ENCODE measurements around the gene ATP1A1. TPM values are rescaled to one million over a fixed set of nuclear protein-coding genes. Genes with fewer than 3 reads are reported as not detected.

Gene ATP1A1
- total and polyA plus RNA-seq, 9 of the 15 experiments (the other 6 are each of a cell fraction or from before 2014, with no cell fraction given), result 99.3 to 513 (median 234) TPM

GRCh38 chr1:116326486-116326885 lies 46.6 kb upstream of the ATP1A1 start (continued):
- TF ChIP-seq GMEB1 (CRISPR knock-in tag; IDR thresholded peaks at IDR 0.05), result no peak

- H3K9me1 ChIP-seq (ENCODE audit: control insufficient read depth, insufficient read depth, low read length), result no peaks in the 10 kb centered on the region
- FAIRE-seq (no peak), ATAC-seq (no peak), DNase-seq (ENCODE audit: extremely low read depth in 1 of 4, low spot score in 3 of 4) (no peak)
- no peak overlapping the region for H3K9ac ChIP-seq (ENCODE audit: insufficient read depth in 1 of 2, low read depth in 2 of 2, low read length in 2 of 2)
- H4K20me1 ChIP-seq (replicated peaks; ENCODE audit: control insufficient read depth, insufficient read depth, low read length), result no peaks in the 10 kb centered on the region
- no peaks in the 10 kb centered on the region for H3K79me2 ChIP-seq (ENCODE audit: control insufficient read depth, insufficient read depth, low read length)
- BruUV-seq (replicated peaks), result no TSS peak
- no peak overlapping the region for H3K27ac ChIP-seq (ENCODE audit: extremely low read depth, low read depth, low read length)
- TF ChIP-seq ZBTB9 (CRISPR knock-in tag; IDR thresholded peaks at IDR 0.05) (no peak), BMI1 (IDR thresholded peaks at IDR 0.05; ENCODE audit: low read length) (no peak), MLX (CRISPR knock-in tag; conservative IDR thresholded peaks at IDR 0.05) (no peak), CGGBP1 (CRISPR knock-in tag; IDR thresholded peaks at IDR 0.05) (no peak), ATF3 (IDR thresholded peaks at IDR 0.05) (peak; percentile 84), ATF3 (CRISPR knock-in tag; conservative IDR thresholded peaks at IDR 0.05) (no peak), CEBPB (tag; IDR thresholded peaks at IDR 0.05) (peak; percentile 48), CEBPG (CRISPR knock-in tag; IDR thresholded peaks at IDR 0.05) (no peak), CEBPG (tag; conservative IDR thresholded peaks at IDR 0.05 in 1 of 2, IDR thresholded peaks at IDR 0.05 in 1 of 2) (peak; percentile 57 to 66; a peak in 3 of 4 replicates)
- 0% methylated on average over 2 of the region's 2 CpGs for WGBS (ENCODE audit: insufficient coverage, low coverage, missing lambda C conversion rate)
- ChIA-PET POLR2A (interaction anchor here (0.8 to 1.2 kb wide), 3 partner anchors 8 to 31 kb away, joined by 3 to 4 read pairs (median 4); no protein-coding TSS in a partner anchor), CTCF (ENCODE audit: low intra/inter-chr PET ratio) (no interaction called here)
- no peak overlapping the region for H3K4me3 ChIP-seq
- intact Hi-C loops (cut with micrococcal nuclease), result no loop called here
- in situ Hi-C loops (cut with MboI), result no loop called here
- no peak overlapping the region for H3K4me2 ChIP-seq (ENCODE audit: insufficient read depth, low read length)
- no peaks in the 10 kb centered on the region for H3K9me3 ChIP-seq (replicated peaks; ENCODE audit: control insufficient read depth, insufficient read depth, low read depth, low read length)
- no peaks in the 10 kb centered on the region for H3K4me1 ChIP-seq (replicated peaks in 1 of 2; ENCODE audit: control insufficient read depth in 2 of 2, insufficient read depth in 2 of 2, low read length in 2 of 2)
- H3K27me3 ChIP-seq (ENCODE audit: control insufficient read depth in 2 of 2, insufficient read depth in 2 of 2, low read length in 2 of 2), result peaks cover 2 to 14% of the 10 kb centered on the region in 2 experiments; a peak in 3 of 5 replicates
- H3K36me3 ChIP-seq (ENCODE audit: control insufficient read depth, insufficient read depth, low read length), result no peaks in the 10 kb centered on the region
- H2AFZ ChIP-seq (ENCODE audit: low read depth, low read length), result no peak overlapping the region
Measured at GRCh38 chr1:116328671-116329070, 44.4 kb upstream of the ATP1A1 start.
